Ovary (tissue), 9 donors: ENCODE results near the gene F2RL3. TPM values are rescaled to one million over a fixed set of nuclear protein-coding genes. Genes with fewer than 3 reads are reported as not detected.

ENCODE experiments used
- DNase-seq, 5 donors: peaks; one replicate each; pipeline ENCODE4 v3.0.0-alpha.2; 2019 to 2020
- H3K27ac ChIP-seq, 2 donors: fragments of 200-600 bp; one replicate each; pipeline versions ENCODE4 v1.5.1 to v1.8.0; 2019 to 2022
- H3K27me3 ChIP-seq: fragments of 200-600 bp; one replicate; pipeline ENCODE4 v1.8.0; 2022
- H3K36me3 ChIP-seq: fragments of 200-600 bp; sonication (generic); one replicate; pipeline ENCODE4 v1.5.1; 2019
- H3K4me1 ChIP-seq: one replicate; pipeline ENCODE4 v1.8.1; 2013; ENCODE audit warnings: mild to moderate bottlenecking, moderate library complexity; ENCODE audit not compliant: insufficient read depth
- H3K4me3 ChIP-seq: fragments of 200-600 bp; sonication (generic); one replicate; pipeline ENCODE4 v1.5.1; 2017
- H3K9me3 ChIP-seq, 2 donors: fragments of 200-600 bp in 1 of 2; sonication (generic) in 1 of 2; one replicate each; pipeline versions ENCODE4 v1.5.1 to v1.8.1; 2013 to 2019; ENCODE audit warnings: mild to moderate bottlenecking in 1 of 2, moderate library complexity in 1 of 2
- CTCF ChIP-seq, 3 donors: fragments of 450-650 bp in 2 of 3; fragments of 200-600 bp in 1 of 3; IDR thresholded peaks; one replicate each; pipeline versions ENCODE4 v1.5.1 to v1.8.0; 2016 to 2022; ENCODE audit warnings: antibody characterized with exemption in 3 of 3, mild to moderate bottlenecking in 1 of 3
- EP300 ChIP-seq: sonication (generic); formaldehyde crosslinking; IDR thresholded peaks from one replicate; pipeline ENCODE4 v1.6.1; 2017; ENCODE audit warnings: antibody characterized with exemption
- POLR2A ChIP-seq: fragments of 450-650 bp; IDR thresholded peaks from one replicate; pipeline ENCODE4 v1.6.1; 2017; ENCODE audit warnings: antibody characterized with exemption, mild to moderate bottlenecking, moderate library complexity
- WGBS, 3 donors: extraction: QIAGEN DNeasy Blood & Tissue Kit in 1 of 3; methylation state at CpG; one replicate each; pipeline versions ENCODE4 v1.1.5 to v1.1.7; 2013 to 2017; 5-methylcytosine and 5-hydroxymethylcytosine counted together
- intact Hi-C, 4 donors: fragments of 100-400 bp; cut with DNase I; formaldehyde crosslinking; loops; one replicate each; pipeline versions ENCODE4 v1.11.0 to v1.15.1; 2022 to 2023
- polyA plus RNA-seq, 2 donors: library from polyadenylated mRNA; stranded (reverse); fragments of 200-250 nt in 1 of 2; fragments of 350-450 nt in 1 of 2; fragmentation: Illumina TruSeq in 1 of 2; extraction: RNeasy Lipid Tissue Mini Kit (QIAGEN cat#74804) in 1 of 2; gene quantifications; one replicate each; pipeline ENCODE4 v1.2.3, GENCODE V29; 2013 to 2014
- total RNA-seq, 7 donors: library from RNA; depleted of rRNA in 2 of 7; stranded (reverse); fragments of >200 nt in 2 of 7; fragmentation: NEBNext Ultra II Directional in 3 of 7; extraction: Animal tissue kit (Norgen Biotek cat#: 25700) in 3 of 7; gene quantifications; one replicate each; pipeline versions ENCODE4 v1.1.0 to v1.2.4, GENCODE V29; 2016 to 2023
- donor health status: DM: no; HTN: no; CAD: no; lungs with moderate emphysema.
- donor health status: DM: no; HTN: no; CAD: no.
- donor health status: Bipolar disorder and iron deficiency.
- donor health status: DM: yes; HTN: yes; CAD: no.
- donor health status: DM: no; HTN: no; CAD: no.
- donor health status: DM: yes; HTN: yes; CAD: no.

The F2RL3 gene
- total and polyA plus RNA-seq, 9 donors: 0.08 to 5.4 (median 0.92) TPM

GRCh38 chr19:16896146-16897028 lies 7.6 kb downstream of the F2RL3 start:
- peak; percentile 52 to 78 (median 72) for DNase-seq
- peak overlapping the region; percentile 45 for H3K4me3 ChIP-seq
- H3K27ac ChIP-seq: peak overlapping the region; percentile 75 to 83
- H3K27me3 ChIP-seq: no peaks in the 10 kb centered on the region
- no peaks in the 10 kb centered on the region for H3K4me1 ChIP-seq
- 2 to 3% (median 2%) methylated on average over 36 to 66 of the region's 66 CpGs for WGBS, 3 donors
- no peaks in the 10 kb centered on the region for H3K36me3 ChIP-seq
- intact Hi-C loops: no loop called here
- no peak for TF ChIP-seq POLR2A
- TF ChIP-seq EP300: no peak
- TF ChIP-seq CTCF (IDR thresholded peaks at IDR 0.05): no peak
- no peaks in the 10 kb centered on the region for H3K9me3 ChIP-seq

GRCh38 chr19:16897029-16897855 lies 8.4 kb downstream of the F2RL3 start:
- intact Hi-C loops: no loop called here
- DNase-seq: peak; percentile 96 to 98 (median 97)
- TF ChIP-seq CTCF (IDR thresholded peaks at IDR 0.05) (no peak), POLR2A (peak; percentile 48)
- H3K36me3 ChIP-seq: no peaks in the 10 kb centered on the region
- WGBS, 3 donors: 1 to 3% (median 2%) methylated on average over 34 to 68 of the region's 68 CpGs
- no peaks in the 10 kb centered on the region for H3K4me1 ChIP-seq
- peak overlapping the region; percentile 49 for H3K4me3 ChIP-seq
- no peaks in the 10 kb centered on the region for H3K27me3 ChIP-seq
- H3K27ac ChIP-seq: peak overlapping the region; percentile 54 to 94
- no peaks in the 10 kb centered on the region for H3K9me3 ChIP-seq

GRCh38 chr19:16897856-16898161 lies 9.0 kb downstream of the F2RL3 start:
- no peak for TF ChIP-seq EP300
- TF ChIP-seq POLR2A: no peak
- no peak for TF ChIP-seq CTCF (IDR thresholded peaks at IDR 0.05)
- 8 to 14% (median 8%) methylated on average over 25 to 30 of the region's 30 CpGs for WGBS, 3 donors
- Histone ChIP-seq H3K4me3 (peak overlapping the region; percentile 49), H3K4me1 (no peaks in the 10 kb centered on the region), H3K36me3 (no peaks in the 10 kb centered on the region), H3K27me3 (no peaks in the 10 kb centered on the region), H3K27ac (peak overlapping the region; percentile 54 to 94), H3K9me3 (no peaks in the 10 kb centered on the region)
- intact Hi-C loops: no loop called here
- DNase-seq: no peak

GRCh38 chr19:16898361-16899015 lies 9.7 kb downstream of the F2RL3 start:
- intact Hi-C loops: no loop called here
- no peak for TF ChIP-seq CTCF (IDR thresholded peaks at IDR 0.05)
- no peak for TF ChIP-seq EP300
- no peak for TF ChIP-seq POLR2A
- Histone ChIP-seq H3K4me1 (no peaks in the 10 kb centered on the region), H3K4me3 (no peak overlapping the region), H3K27me3 (no peaks in the 10 kb centered on the region), H3K27ac (peak overlapping the region in 1 of 2 donors; percentile 94), H3K36me3 (no peaks in the 10 kb centered on the region), H3K9me3 (no peaks in the 10 kb centered on the region)
- 89 to 92% (median 91%) methylated on average over 12 of the region's 12 CpGs for WGBS, 3 donors
- no peak for DNase-seq
